Stimulated activated CD4-positive, alpha-beta T cell treated with anti-CD3 and anti-CD28 coated beads, Interleukin-1b, Interleukin-23, amount 100 ng/mL, for 48 hours (primary cell): ENCODE results near the gene MRPS34.

Experiments used
- DNase-seq: peaks from one replicate; pipeline ENCODE4 v3.0.0-alpha.2; 2020

Gene MRPS34

GRCh38 chr16:1794221-1794871 lies 21.4 kb upstream of the MRPS34 start:
- no peak for DNase-seq

DNA sequence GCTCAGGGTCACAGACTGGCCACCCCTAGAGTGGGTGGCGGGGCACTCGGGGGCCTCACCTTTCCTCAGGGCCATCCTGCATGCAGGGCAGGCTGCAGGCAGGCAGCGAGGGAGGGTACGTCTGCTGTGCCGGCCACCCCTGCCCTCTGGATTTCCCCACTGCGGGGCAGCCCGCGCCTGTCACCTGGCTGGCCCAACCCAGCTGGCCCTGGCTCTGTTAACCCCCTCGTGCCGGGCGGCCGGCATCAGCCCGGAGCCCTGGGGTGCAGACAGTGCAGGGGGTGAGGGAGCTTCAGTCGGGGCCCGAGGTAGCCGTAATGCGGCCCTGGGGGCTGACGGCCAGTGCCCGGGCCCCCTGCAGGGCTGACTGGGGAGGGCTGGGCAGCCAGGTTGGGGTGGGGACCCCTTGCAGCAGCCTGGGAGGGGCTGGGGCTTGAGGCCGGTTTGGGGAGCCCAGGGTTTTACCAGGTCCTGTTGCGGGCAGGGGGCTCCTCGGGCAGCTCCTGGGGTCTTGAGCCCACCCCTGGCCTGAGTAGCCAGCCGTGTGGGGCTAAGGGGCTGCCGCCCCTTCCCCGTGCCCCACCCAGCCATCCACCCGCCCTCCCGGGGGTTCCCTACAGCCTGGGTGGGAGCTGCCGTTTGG lies 20.8 kb upstream of the MRPS34 start, which contains the start of gene IGFALS:
Gene IGFALS, minus strand, starts transcription at position 128 of the 643 bp plus-strand sequence. Its CDS starts 53 bp downstream, at position 75.
- DNase-seq: no peak

GRCh38 chr16:1792836-1793577 lies 20.1 kb upstream of the MRPS34 start:
- DNase-seq: no peak

DNA sequence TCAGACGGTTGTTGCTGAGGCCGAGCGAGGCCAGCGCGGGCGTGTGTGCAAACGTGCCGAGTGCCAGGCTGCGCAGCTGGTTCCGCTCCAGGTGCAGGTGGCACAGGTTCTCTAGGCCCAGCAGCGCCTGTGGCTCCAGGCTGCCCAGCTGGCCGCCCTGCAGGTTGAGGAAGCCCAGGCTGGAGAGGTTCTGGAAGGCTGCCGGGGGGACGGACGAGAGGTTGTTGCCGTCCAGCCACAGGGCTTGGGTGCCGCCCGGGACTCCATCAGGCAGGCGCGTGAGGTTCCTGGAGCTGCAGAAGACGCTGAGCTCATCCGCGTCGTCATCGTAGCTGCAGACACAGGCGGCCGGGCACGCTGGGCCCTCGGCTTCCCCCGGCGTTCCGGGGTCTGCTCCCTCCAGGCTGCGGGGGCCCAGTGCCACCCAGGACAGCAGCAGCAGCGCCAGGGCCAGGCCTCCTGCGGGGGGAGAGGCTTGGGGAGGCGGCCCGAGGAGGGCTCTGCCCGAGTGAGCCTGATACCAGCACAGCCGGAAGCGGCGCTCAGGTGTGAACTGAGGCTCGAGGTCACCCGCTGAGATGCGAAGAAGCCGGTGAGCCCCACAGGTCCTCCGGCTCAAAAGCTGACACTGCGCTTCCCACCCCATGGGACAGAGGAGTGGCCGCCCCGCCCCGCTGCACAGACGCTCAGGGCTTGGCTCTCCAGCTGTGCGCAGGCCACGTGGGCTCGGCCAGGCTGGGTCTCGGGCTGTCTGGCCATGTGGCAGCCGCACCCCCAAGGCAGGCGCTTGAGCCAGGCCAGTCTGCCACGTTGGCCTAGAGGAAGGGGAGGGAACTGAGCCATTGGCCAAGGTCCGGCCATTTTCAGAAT lies 19.2 kb upstream of the MRPS34 start:
- DNase-seq: no peak

GRCh38 chr16:1791256-1791942 lies 18.5 kb upstream of the MRPS34 start:
- no peak for DNase-seq

DNA sequence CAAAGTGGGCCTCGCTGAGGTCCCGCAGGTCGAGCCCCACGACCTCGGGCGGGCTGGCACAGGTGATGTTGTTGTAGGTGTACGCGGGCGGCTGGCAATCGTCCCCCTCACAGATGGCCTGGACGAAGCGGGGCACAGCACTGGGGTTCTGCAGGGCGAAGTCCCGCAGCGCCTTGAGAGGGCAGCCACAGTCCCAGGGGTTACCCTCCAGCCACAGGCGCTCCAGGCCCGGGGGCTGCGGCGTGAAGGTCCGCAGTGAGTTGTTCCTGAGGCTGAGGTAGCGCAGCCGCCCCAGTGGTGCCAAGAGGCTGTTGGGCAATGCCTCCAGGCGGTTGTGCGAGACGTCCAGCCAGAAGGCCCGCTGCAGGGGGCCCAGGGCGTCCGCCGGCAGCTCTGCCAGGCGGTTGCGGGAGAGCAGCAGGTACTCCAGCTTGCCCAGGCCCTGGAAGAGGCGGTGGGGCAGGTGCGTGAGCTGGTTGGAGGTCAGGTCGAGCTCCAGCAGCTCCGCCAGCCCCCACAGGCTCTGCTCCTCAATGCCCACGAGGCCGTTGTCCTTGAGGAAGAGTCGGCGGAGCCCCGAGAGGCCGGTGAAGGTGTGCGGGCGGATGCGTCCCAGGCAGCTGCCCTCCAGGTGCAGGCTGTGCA lies 17.8 kb upstream of the MRPS34 start:
- no peak for DNase-seq

GRCh38 chr16:1790261-1790610 lies 17.3 kb upstream of the MRPS34 start:
- DNase-seq: no peak

- no peak for DNase-seq
These were observed 16.7 kb upstream of the MRPS34 start for GRCh38 chr16:1789643-1790045.

- DNase-seq: no peak
These were observed 15.8 kb upstream of the MRPS34 start for GRCh38 chr16:1788708-1789100.

- DNase-seq: no peak
These were observed 15.3 kb upstream of the MRPS34 start for GRCh38 chr16:1788095-1788707.

- DNase-seq: no peak
These were observed 14.6 kb upstream of the MRPS34 start for GRCh38 chr16:1787322-1788094.

- no peak for DNase-seq
These were observed 14.1 kb upstream of the MRPS34 start for GRCh38 chr16:1787056-1787321.

GRCh38 chr16:1786242-1787055 lies 13.5 kb upstream of the MRPS34 start:
- no peak for DNase-seq

GRCh38 chr16:1785846-1786170 lies 12.9 kb upstream of the MRPS34 start:
- DNase-seq: no peak

GRCh38 chr16:1784977-1785845 lies 12.3 kb upstream of the MRPS34 start:
- no peak for DNase-seq

DNA sequence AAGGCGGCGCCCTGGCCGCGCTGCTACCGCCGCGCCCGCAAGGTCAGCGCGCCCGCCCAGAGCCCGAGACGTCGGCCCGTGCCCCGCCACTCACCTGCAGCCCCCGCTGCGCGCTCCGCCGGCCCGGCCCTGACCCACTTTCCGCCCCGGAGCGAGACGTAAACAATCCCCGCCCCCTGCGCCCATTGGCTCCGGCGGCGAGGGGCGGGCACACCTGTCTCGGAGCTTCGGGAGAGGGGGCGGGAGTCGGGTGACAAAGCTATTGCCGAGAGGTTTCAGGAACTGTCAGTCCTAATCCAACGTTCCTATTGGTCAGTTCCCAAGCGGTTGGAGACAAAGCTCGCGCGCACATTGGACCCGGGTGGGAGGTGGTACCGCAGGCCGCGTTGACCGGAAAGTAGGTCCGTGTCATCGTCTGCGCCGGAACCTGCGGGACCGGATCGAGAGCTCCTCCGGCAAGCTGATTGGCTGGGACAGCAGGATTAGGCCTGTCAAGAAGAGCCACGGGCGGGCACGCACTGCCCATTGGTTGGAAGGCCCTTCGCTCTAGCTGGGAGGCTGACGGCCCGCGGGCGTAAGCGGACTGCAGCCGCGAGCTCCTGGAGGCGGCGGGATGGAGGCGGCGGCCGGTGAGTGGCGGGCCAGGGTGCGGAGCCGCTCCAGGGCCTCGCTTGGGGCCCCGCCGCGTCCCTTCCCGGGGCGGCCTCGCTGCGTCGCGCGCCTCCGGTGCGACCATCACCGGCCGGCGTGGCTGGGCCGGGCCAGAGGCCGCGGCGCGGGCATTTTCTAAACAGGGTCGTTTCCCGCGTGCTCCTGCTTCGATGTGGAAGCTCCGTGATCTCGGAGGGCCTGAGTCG lies 9.7 kb upstream of the MRPS34 start, which contains the start of the genes NUBP2 and SPSB3:
Gene NUBP2, plus strand, starts transcription at position 553 of the 857 bp plus-strand sequence. Its CDS starts 61 bp downstream, at position 614.
Gene SPSB3, minus strand, starts transcription at position 164 of the 857 bp plus-strand sequence. CDS start 1,088 bp downstream, outside the sequence.
- DNase-seq: peak; percentile 100

GRCh38 chr16:1781758-1782407 lies 8.9 kb upstream of the MRPS34 start:
- peak; percentile 31 for DNase-seq
